Measurements from ENCODE around the gene PROC.

The PROC gene

GRCh38 chr2:127463155-127463991, 45.1 kb downstream of the PROC start:
- no peak for DNase-seq (ENCODE audit: low read depth)

- no peak for DNase-seq (ENCODE audit: low read depth)
Observed at GRCh38 chr2:127464470-127465257, 46.4 kb downstream of the PROC start.

- DNase-seq (ENCODE audit: low read depth), result no peak
Observed at GRCh38 chr2:127465258-127465657, 47.0 kb downstream of the PROC start.

- no peak for DNase-seq (ENCODE audit: low read depth)
Observed at GRCh38 chr2:127469051-127469450, 50.8 kb downstream of the PROC start.

- no peak for DNase-seq (ENCODE audit: low read depth)
Observed at GRCh38 chr2:127469974-127470373, 51.7 kb downstream of the PROC start.

- no peak for DNase-seq (ENCODE audit: low read depth)
Observed at GRCh38 chr2:127471286-127471988, 53.2 kb downstream of the PROC start.

GRCh38 chr2:127472268-127472667, 54.0 kb downstream of the PROC start:
- no peak for DNase-seq (ENCODE audit: low read depth)

GRCh38 chr2:127475788-127476187, 57.6 kb downstream of the PROC start:
- DNase-seq (ENCODE audit: low read depth), result no peak
